MM.1S (cell line): ENCODE results near the gene GRWD1.

ENCODE experiments used
- DNase-seq: peaks from one replicate; pipeline ENCODE4 v3.0.0-alpha.2; 2015
- H2AFZ ChIP-seq: fragments of 300-600 bp; sonication (generic); 2 replicates; pipeline ENCODE4 v1.6.0; 2016; ENCODE audit warnings: antibody characterized with exemption, low read length
- H3F3A ChIP-seq: fragments of 300-600 bp; sonication (generic); 2 replicates; pipeline ENCODE4 v1.6.1; 2016; ENCODE audit warnings: mild to moderate bottlenecking, antibody characterized with exemption, low read length, moderate library complexity, mixed read lengths; ENCODE audit not compliant: insufficient read depth
- H3K27ac ChIP-seq: fragments of 300-600 bp; sonication (generic); 2 replicates; pipeline ENCODE4 v1.5.1; 2016; ENCODE audit warnings: mild to moderate bottlenecking, low read length
- H3K27me3 ChIP-seq: fragments of 300-600 bp; sonication (generic); replicated peaks from 2 replicates; pipeline ENCODE4 v1.6.0; 2016; ENCODE audit warnings: low read length; ENCODE audit not compliant: insufficient read depth
- H3K36me3 ChIP-seq: fragments of 300-600 bp; sonication (generic); replicated peaks from 2 replicates; pipeline ENCODE4 v1.6.1; 2016; ENCODE audit warnings: mild to moderate bottlenecking, low read length, mixed read lengths; ENCODE audit not compliant: insufficient read depth
- H3K4me1 ChIP-seq: fragments of 300-600 bp; sonication (generic); 2 replicates; pipeline ENCODE4 v1.6.1; 2016; ENCODE audit warnings: low read length, mixed read lengths
- H3K4me2 ChIP-seq: fragments of 300-600 bp; sonication (generic); 2 replicates; pipeline ENCODE4 v1.6.0; 2016; ENCODE audit warnings: low read depth, low read length
- H3K4me3 ChIP-seq: fragments of 300-600 bp; sonication (generic); 2 replicates; pipeline ENCODE4 v1.5.1; 2016; ENCODE audit warnings: low read length, mixed read lengths
- H3K79me2 ChIP-seq: fragments of 300-600 bp; sonication (generic); 2 replicates; pipeline ENCODE4 v1.6.1; 2016; ENCODE audit warnings: mixed run types, low read length, mixed read lengths
- H3K9ac ChIP-seq: fragments of 300-600 bp; sonication (generic); 2 replicates; pipeline ENCODE4 v1.6.1; 2016; ENCODE audit warnings: low read length, mixed read lengths
- H3K9me2 ChIP-seq: fragments of 300-600 bp; sonication (generic); replicated peaks from 2 replicates; pipeline ENCODE4 v1.6.1; 2016; ENCODE audit warnings: mild to moderate bottlenecking, low read length, mixed read lengths; ENCODE audit not compliant: insufficient read depth
- H3K9me3 ChIP-seq: fragments of 300-600 bp; sonication (generic); replicated peaks from 2 replicates; pipeline ENCODE4 v1.6.1; 2016; ENCODE audit warnings: mild to moderate bottlenecking, low read length, mixed read lengths; ENCODE audit not compliant: insufficient read depth
- H4K20me1 ChIP-seq: fragments of 300-600 bp; sonication (generic); 2 replicates; pipeline ENCODE4 v1.6.1; 2016; ENCODE audit warnings: mild to moderate bottlenecking, low read length, moderate library complexity, mixed read lengths; ENCODE audit not compliant: insufficient read depth
- EZH2 ChIP-seq: fragments of 300-600 bp; sonication (generic); optimal IDR thresholded peaks from 2 replicates; pipeline ENCODE3; 2017; ENCODE audit warnings: low read depth, mild to moderate bottlenecking, antibody characterized with exemption, low read length, mixed read lengths
- EZH2phosphoT487 ChIP-seq: fragments of 300-600 bp; sonication (generic); IDR thresholded peaks from 2 replicates; pipeline ENCODE4 v1.6.1; 2018; ENCODE audit warnings: antibody characterized with exemption, low read length
- TF ChIP-seq, protein P1 (sequence below): fragments of 300-600 bp; sonication (generic); IDR thresholded peaks from 2 replicates; pipeline ENCODE4 v1.5.1; 2016; ENCODE audit warnings: antibody characterized with exemption, low read length, mixed read lengths

Gene GRWD1

DNA sequence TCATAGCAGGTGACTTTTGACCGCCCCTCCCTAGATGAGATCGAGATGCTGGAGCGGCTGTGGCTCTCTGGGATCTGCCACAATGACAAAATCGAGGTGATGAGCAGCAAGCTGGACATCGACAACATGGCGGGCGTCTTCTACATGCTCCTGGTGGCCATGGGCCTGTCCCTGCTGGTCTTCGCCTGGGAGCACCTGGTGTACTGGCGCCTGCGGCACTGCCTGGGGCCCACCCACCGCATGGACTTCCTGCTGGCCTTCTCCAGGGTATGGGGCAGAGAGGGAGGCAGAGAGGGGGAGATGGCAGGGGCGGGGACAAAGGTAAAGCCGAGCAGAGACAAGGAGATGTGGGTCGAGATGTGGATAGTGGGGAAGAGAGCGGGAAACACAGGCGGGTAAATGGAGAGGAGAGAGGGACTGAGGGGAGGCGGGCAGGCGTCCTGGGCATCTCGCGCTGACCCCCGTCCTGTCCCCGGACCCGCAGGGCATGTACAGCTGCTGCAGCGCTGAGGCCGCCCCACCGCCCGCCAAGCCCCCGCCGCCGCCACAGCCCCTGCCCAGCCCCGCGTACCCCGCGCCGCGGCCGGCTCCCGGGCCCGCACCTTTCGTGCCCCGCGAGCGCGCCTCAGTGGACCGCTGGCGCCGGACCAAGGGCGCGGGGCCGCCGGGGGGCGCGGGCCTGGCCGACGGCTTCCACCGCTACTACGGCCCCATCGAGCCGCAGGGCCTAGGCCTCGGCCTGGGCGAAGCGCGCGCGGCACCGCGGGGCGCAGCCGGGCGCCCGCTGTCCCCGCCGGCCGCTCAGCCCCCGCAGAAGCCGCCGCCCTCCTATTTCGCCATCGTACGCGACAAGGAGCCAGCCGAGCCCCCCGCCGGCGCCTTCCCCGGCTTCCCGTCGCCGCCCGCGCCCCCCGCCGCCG is 3.4 kb upstream of the GRWD1 start:
- DNase-seq = no peak
- no peaks in the 10 kb centered on the region for H4K20me1 ChIP-seq
- no peak overlapping the region for H2AFZ ChIP-seq
- no peak overlapping the region for H3K4me2 ChIP-seq
- H3K9ac ChIP-seq = no peak overlapping the region
- no peaks in the 10 kb centered on the region for H3K27me3 ChIP-seq
- TF ChIP-seq EZH2 (no peak), EZH2phosphoT487 (no peak)
- TF ChIP-seq, protein P1, sequence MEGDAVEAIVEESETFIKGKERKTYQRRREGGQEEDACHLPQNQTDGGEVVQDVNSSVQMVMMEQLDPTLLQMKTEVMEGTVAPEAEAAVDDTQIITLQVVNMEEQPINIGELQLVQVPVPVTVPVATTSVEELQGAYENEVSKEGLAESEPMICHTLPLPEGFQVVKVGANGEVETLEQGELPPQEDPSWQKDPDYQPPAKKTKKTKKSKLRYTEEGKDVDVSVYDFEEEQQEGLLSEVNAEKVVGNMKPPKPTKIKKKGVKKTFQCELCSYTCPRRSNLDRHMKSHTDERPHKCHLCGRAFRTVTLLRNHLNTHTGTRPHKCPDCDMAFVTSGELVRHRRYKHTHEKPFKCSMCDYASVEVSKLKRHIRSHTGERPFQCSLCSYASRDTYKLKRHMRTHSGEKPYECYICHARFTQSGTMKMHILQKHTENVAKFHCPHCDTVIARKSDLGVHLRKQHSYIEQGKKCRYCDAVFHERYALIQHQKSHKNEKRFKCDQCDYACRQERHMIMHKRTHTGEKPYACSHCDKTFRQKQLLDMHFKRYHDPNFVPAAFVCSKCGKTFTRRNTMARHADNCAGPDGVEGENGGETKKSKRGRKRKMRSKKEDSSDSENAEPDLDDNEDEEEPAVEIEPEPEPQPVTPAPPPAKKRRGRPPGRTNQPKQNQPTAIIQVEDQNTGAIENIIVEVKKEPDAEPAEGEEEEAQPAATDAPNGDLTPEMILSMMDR = no peak
- 0 out of 2 replicates have a peak, but pooled peaks cover under 1% of the 10 kb centered on the region for H3K36me3 ChIP-seq
- peaks cover 16% of the 10 kb centered on the region for H3F3A ChIP-seq
- no peaks in the 10 kb centered on the region for H3K9me3 ChIP-seq
- H3K9me2 ChIP-seq = no peaks in the 10 kb centered on the region
- no peak overlapping the region for H3K27ac ChIP-seq
- H3K4me1 ChIP-seq = peaks cover 18% of the 10 kb centered on the region
- peaks cover 16% of the 10 kb centered on the region for H3K79me2 ChIP-seq
- no peak overlapping the region for H3K4me3 ChIP-seq

DNA sequence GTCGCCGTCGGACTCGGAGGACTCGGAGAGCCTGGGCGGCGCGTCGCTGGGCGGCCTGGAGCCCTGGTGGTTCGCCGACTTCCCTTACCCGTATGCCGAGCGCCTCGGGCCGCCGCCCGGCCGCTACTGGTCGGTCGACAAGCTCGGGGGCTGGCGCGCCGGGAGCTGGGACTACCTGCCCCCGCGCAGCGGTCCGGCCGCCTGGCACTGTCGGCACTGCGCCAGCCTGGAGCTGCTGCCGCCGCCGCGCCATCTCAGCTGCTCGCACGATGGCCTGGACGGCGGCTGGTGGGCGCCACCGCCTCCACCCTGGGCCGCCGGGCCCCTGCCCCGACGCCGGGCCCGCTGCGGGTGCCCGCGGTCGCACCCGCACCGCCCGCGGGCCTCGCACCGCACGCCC is 2.5 kb upstream of the GRWD1 start:
- H3K9me2 ChIP-seq = no peaks in the 10 kb centered on the region
- TF ChIP-seq EZH2phosphoT487 (no peak), EZH2 (no peak)
- TF ChIP-seq, protein P1 = no peak
- H3K27ac ChIP-seq = no peak overlapping the region
- H3K4me3 ChIP-seq = no peak overlapping the region
- H3K4me1 ChIP-seq = peaks cover 22% of the 10 kb centered on the region
- H3K4me2 ChIP-seq = no peak overlapping the region
- peaks cover 19% of the 10 kb centered on the region for H3F3A ChIP-seq
- H4K20me1 ChIP-seq = no peaks in the 10 kb centered on the region
- no peak for DNase-seq
- H3K36me3 ChIP-seq = 0 out of 2 replicates have a peak, but pooled peaks cover 3% of the 10 kb centered on the region
- H3K27me3 ChIP-seq = no peaks in the 10 kb centered on the region
- H3K79me2 ChIP-seq = peaks cover 25% of the 10 kb centered on the region
- no peaks in the 10 kb centered on the region for H3K9me3 ChIP-seq
- H3K9ac ChIP-seq = no peak overlapping the region
- no peak overlapping the region for H2AFZ ChIP-seq

DNA sequence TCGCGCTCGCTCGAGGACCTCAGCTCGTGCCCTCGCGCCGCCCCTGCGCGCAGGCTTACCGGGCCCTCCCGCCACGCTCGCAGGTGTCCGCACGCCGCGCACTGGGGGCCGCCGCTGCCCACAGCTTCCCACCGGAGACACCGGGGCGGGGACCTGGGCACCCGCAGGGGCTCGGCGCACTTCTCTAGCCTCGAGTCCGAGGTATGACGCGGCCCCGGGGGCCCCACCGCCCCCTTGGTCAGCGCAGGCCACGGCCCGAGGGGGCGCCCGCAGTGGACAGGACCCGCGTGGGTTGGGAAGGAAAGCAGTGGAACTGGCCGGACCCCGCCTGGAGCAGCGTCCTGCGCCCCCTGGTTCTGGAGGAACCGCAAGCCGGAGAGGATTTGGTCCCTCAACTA is 2.1 kb upstream of the GRWD1 start:
- peak overlapping the region; percentile 95 for H3K4me3 ChIP-seq
- no peak overlapping the region for H3K27ac ChIP-seq
- H3K9me2 ChIP-seq = no peaks in the 10 kb centered on the region
- DNase-seq = no peak
- no peaks in the 10 kb centered on the region for H3K9me3 ChIP-seq
- H3K36me3 ChIP-seq = 0 out of 2 replicates have a peak, but pooled peaks cover 5% of the 10 kb centered on the region
- H3K9ac ChIP-seq = no peak overlapping the region
- no peaks in the 10 kb centered on the region for H3K27me3 ChIP-seq
- H3K4me2 ChIP-seq = peak overlapping the region; percentile 78
- H3K4me1 ChIP-seq = peaks cover 22% of the 10 kb centered on the region
- H2AFZ ChIP-seq = peak overlapping the region; percentile 36
- peaks cover 29% of the 10 kb centered on the region for H3K79me2 ChIP-seq
- TF ChIP-seq EZH2phosphoT487 = no peak
- TF ChIP-seq, protein P1 = no peak
- no peak for TF ChIP-seq EZH2
- H3F3A ChIP-seq = peaks cover 19% of the 10 kb centered on the region
- no peaks in the 10 kb centered on the region for H4K20me1 ChIP-seq
